ENCODE data around the gene CDYL2.

GRCh38 chr16:80693553-80693952, 110.8 kb downstream of the CDYL2 start:
- TF ChIP-seq GATA2 (IDR thresholded peaks at IDR 0.05; ENCODE audit: low read depth, low read length) = no peak
- TF ChIP-seq GATA3 (IDR thresholded peaks at IDR 0.05; ENCODE audit: low read depth, low read length) = no peak
